ENCODE data around the gene HECTD2.
"Not testable (repeated sequence)": the region's sequence is repeated elsewhere in the genome, so short reads cannot be mapped to it uniquely, and the experiment has no call there.

The HECTD2 gene

DNA sequence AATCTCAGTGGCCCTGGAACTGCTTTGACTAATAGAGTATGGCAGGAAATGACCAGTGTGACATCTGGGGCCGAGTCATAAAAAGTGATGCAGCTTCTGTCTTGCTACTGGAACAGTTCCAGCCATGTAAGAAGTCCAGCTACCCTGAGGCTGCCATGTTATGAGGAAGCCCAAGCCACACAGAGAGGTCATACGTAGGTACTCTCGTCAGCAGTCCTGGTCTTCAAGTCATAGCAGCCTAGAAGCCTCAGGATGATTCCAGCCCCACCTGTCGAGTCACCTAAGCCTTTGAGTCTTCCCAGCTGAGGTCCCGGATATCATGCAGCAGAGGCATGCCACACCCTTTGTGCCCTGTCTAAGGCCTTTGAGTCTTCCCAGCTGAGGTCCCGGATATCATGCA is 130.6 kb downstream of the HECTD2 start:
- DNase-seq: no peak

DNA sequence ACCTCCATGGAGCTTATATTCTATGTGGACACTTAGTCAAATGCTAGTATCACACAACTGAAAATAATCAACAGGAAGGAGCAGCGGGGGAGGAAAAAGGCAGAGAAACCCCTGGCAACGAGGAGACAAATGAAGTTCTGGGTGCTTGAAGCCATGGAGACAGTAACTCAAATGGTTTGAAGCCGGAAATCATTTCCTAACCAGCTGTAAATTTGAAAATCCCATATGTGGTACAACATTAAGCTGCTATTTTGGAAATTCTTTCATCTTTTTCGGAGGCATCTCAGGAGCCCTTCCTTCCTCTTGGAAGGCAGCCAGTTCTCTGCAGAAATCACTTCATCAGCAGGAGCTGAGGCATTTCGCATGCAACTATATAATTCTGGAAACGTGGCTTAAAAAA is 131.3 kb downstream of the HECTD2 start:
- DNase-seq: no peak

DNA sequence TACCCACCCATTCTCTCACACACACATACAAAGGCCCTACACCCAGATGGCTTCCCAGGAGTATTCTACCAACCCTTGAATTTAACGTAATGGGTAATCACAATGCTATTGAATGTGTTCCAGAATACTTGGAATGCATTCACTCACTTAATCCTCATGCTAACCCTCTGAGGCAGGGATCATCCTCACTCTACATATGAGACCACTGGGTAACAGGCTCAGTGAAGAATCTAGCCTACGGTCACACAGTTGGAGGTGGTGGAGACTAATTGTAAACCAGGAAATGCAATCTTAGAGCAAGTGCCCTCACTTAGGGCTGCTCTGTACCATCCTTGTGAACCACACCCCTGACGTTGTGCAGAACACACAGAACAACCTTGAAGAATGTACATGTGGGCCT is 135.2 kb downstream of the HECTD2 start:
- no peak for DNase-seq

DNA sequence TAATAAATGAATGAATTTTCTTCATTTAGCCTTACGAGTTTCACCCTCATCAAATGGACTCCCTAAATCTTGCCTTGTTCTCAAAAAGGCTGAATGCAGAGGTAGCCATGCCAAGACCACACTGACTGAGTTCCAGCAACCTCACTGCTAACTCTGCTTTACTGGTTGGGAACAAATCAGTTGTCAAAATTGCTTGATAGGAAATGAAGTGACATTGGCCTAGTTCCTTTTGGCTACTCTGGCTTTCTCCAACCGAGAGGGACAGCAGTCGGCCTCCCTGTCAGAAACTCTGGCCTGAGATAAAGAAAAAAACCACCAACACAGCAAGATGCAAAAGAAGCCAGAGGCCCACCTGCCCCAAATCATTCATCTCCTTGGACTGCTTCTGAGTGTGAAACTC is 135.7 kb downstream of the HECTD2 start:
- DNase-seq: no peak

DNA sequence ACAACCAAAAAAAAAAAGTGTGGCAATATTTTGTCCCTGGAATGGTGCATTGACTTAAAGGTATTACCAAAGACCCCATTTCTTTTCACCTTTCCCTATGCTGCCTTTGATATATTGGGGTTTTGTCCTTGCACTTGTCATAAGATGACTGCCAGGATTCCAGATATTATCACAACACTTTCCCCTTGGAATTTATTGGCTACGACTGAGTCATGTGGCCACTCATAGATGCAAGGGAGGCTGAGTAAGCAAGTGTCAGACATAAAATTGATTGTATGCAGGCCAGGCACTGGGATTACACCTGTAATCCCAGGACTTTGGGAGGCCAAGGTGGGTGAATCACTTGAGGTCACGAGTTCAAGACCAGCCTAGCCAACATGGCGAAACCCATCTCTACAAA is 139.1 kb downstream of the HECTD2 start:
- no peak for DNase-seq

DNA sequence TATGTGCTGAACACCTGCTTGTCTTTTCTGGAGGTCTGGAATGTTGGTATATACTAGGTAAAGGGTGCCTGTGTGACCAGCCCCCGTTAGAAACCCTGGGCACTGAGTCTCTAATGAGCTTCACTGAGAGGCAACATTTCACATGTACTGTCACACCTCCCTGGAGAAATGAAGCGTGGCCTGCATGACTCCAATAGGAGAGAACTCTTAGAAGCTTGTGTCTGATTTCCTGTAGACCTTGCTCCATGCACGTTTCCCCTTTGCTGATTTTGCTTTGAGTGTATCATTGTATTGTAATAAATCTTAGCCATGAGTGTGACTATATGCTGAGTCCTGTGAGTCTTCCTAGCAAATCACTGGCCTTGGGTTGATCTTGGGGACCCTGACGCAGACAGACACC is 139.9 kb downstream of the HECTD2 start:
- no peak for DNase-seq

DNA sequence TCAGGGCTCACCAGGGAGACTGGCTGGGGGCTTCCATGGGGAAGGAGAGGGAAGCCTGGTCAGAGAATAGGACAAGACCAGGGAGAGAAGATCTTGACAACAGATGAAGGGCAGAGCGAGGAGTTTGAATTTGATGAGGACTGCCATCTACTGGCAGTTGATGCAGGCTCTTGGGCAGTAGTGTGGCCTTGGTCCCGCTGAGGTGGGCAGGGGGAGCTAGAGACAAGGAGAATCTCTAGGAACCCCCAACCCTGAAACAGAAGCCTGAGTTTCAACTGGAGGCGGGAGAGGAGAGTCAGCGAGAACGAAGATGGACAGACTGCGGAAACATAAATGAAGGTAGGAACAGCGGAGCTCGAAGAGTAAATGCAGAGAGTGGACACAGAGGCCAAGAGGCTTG is 141.7 kb downstream of the HECTD2 start:
- DNase-seq: no peak

DNA sequence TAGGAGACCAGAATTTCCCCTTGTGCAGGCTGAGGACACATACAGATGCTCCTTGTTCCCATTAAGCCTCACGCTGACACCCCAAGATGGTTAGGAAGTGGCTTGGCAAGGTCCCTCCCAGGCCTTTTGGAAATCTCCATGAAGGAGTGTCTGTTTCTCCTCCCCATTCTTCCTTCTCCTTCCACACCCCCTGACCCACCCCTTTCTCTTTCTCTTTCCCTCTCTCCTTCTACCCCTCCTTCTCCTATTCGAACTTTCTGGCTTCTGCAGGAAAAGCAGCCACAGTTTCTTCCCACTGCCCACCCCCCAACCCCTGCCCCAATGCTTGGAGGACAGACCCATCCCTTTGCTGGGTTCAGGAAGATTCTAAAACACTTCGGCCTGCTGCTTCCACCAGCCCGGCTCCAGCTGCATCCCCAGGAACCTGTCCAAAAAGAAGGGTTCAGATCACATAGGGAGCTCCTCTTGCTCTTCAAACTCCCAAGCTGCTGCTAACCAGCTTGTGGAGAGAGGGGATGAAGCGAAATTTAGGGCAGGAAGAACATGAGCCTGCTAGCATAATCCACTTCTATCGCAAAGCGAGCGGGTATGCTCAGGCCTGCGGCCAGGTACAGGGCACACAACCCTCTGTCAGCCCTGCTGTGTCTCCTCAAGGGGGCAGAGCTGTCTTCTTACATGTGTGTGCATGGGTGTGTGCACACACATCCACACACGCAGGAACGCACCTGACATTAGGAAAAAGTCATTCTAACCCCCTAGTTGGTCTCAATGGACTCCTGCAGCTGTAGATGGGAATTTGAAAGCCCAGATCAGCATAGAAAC is 142.3 kb downstream of the HECTD2 start:
- no peak for DNase-seq

DNA sequence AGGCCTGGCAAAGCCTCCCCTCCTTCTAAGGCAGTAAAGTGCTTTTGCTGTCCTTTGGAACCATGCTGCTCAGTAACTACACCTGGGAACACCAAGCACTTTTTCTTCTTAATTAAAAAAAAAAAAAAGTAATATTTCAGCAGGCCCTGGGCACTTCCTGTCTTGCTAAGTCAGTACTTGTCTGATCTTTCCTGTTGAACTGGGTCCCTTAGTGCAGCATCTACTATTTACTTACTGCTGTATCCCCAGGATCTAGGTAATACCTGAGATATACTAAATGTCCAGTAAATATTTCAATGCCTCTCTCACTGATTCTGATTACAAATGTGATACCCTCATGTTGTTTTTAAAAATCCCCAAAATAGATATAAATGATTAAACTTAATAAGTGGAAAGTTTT is 145.3 kb downstream of the HECTD2 start:
- no peak for DNase-seq

DNA sequence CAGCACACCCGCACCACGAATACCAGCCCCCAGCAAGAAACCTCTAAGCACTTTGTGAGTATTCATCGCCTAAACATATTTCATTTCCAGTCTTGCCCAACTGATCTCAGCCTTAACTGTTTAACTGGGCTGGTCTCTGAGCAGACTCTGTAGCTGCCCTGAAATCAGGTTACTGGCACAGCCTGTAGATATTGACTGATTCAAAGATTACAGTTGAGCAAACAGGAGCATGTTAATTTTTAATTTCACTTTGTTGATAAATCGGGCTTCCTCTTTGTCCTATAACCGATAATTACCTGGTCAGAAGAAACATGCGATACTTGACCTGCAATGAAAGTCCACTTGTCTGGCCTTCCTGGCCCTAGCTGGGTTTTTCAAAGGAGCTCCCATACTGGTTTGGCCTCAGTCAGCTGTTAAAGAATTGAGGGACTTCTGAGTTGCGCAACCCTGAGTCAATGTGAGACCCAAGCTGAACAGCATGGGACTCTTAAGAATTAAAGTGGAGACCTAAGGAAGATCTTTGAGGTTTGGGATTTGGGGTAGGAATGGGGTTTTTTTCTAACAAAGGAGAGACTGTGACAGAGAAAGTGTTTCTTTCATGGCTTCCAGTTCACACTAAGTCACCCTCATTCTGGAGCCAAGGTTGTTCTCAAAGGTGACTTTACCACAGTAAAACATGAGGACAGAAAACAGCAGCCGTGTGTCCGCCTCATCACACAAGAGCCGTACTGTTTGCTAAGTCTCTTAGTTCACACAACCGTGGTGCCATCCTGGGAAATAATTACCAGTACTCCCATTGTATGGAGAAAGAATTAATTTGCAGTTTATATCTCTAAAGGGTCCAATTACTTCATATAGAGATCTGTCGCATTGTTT is 146.8 kb downstream of the HECTD2 start:
- no peak for DNase-seq

DNA sequence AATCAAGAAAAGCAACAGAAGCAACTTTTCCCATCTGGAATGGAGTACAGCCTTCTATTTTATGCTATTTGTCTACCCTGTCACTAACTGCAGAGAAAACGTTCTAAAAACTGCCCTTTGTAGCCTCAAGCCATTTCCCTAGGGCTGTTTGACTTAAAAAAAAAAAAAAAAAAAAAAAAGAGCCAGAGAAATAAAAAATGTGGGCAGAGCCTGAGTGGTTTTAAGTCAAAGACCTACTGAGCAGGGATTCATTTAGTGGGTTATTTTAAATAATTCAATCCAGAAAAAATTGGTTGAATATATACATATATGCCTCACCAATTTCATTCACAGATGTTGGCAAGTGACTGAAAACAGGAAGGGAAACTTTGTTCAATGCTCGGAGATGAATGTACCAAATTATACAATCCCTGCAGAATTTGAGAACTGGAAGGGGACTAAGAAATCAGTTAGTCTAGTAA is 147.5 kb downstream of the HECTD2 start:
- DNase-seq: no peak

DNA sequence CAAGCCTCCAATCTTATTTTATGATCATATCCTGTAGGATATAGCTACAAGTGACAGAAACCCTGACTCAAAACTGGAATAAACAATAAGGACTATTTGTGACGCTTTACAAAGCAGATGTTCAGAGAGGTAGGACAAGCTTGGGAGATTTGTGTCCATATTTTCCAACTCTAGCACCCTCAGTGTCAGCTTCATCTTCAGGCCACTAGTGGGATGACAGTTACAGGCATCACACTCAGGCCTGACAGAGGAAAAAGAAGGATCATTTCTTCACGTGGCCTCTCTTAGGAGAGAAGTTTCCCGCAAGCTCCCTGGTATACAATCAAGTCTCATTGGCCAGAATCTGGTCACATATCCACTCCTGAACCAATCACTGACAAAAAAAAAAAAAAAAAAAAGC is 148.3 kb downstream of the HECTD2 start:
- DNase-seq: no peak

DNA sequence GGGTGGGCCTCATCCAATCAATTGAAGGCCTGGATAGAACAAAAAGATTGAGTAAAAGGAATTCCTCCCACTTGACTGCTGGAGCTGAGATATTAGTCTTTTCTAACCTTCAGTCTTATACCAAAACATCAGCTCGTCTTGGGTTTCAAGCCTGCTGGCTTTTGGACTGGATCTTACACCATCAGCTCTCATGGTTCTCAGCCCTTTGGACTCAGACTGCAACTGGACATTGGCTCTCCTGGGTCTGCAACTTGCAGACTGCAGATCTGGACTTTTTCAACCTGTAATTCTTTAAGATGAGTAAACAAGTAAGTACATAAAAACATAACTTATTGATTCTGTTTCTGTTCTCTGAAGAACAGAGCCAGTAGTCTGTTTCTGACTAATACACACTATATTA is 149.0 kb downstream of the HECTD2 start:
- no peak for DNase-seq

DNA sequence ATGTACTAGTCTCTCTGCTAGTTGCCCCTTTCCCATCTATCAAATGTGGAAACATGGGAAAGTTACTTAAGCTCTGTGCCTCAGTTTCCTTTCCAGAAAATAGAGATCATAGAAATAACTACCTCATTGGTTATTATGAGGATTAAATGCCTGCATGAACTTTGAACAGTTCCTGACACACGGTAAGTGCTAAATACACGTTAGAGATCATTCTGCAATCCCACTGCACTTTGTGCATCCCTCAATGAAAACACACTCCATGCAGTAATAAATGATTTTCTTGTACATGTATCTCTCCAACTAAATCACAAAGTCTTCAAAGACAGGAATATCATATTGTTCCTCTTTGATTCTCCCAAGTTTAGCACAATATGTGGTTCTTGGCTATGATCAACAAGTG is 149.6 kb downstream of the HECTD2 start:
- no peak for DNase-seq

DNA sequence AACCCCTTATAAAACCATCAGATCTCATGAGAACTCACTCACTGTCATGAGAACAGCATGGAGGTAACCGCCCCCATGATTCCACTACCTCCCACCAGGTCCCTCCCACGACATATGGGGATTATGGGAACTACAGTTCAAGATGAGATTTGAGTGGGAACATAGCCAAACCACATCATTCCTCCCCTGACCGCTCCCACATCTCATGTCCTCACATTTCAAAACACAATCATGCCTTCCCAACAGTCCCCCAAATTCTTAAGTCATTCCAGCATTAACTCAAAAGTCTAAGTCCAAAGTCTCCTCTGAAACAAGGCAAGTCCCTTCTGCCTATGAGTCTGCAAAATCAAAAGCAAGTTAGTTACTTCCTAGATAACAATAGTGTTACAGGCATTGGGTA is 150.7 kb downstream of the HECTD2 start:
- DNase-seq: not testable (repeated sequence)

DNA sequence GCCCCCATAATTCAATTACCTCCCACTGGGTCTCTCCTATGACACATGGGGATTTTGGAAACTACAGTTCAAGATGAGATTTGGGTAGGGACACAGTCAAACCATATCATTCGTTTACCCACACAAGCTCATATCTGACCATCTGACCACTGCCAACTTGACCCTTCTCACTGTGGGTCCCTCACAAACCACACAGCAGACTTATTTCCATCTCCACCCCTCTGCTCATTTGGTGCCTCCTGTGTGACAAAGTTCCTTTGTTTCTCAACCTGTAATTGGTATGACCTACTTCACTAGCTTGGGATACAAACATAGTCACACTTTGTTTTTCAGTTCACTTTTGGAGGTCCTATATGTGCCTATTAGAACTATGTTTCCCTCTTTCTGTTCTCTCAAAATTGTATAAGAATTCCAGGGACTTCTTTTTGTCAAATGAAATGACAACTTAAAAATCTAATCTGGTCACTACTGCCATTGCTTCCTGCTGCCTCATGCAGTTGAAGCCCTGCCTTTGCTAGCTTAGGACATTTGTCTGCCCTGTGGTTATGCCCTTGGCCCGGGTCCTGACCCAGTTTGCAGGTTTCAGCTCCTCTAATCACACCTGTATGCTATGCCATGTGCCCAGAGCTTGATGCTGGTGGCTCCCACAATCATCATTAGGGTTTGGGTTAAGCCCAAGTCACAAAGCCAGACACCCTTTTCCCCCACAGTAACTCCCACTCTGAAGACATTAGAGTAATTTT is 152.9 kb downstream of the HECTD2 start:
- no peak for DNase-seq

DNA sequence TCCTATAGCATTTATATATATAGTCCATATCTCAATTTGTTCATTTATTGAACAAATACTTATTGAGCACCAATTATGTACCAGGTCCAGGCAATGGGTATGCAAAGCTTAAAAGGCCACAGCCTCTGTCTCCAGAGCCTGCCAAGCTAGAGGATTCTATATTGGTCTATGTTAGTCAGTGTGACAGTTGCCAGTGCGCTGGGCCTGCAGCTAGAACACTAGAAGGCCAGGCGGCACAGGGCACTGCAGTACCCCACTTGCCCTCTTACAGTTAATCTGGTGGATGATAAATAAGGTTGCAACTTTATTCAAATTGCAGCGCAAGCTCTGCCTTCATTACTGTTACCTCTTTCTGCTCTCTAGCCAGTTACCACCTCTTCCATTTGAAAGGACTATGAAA is 153.9 kb downstream of the HECTD2 start:
- no peak for DNase-seq
